Liver (tissue), 9 donors: ENCODE results near the gene TET3. TPM values are rescaled to one million over a fixed set of nuclear protein-coding genes. Genes with fewer than 3 reads are reported as not detected.

ENCODE experiments used
- DNase-seq: peaks from one replicate; pipeline ENCODE4 v3.0.0-alpha.2; 2017; ENCODE audit warnings: low spot score
- H3K27ac ChIP-seq, 2 donors: one replicate each; pipeline ENCODE4 v1.7.0; 2013; ENCODE audit warnings: inconsistent platforms in 2 of 2, low read length in 2 of 2, control low read depth in 1 of 2, low read depth in 1 of 2, mild to moderate bottlenecking in 1 of 2
- H3K27me3 ChIP-seq, 4 donors: one replicate each; pipeline versions ENCODE4 v1.6.1 to v1.7.0; 2013; ENCODE audit warnings: low read length in 3 of 4, inconsistent platforms in 1 of 4, mild to moderate bottlenecking in 1 of 4, moderate library complexity in 1 of 4; ENCODE audit not compliant: control insufficient read depth in 4 of 4, insufficient read depth in 4 of 4
- H3K36me3 ChIP-seq, 4 donors: one replicate each; pipeline versions ENCODE4 v1.6.1 to v1.7.0; 2013; ENCODE audit warnings: low read length in 3 of 4, mild to moderate bottlenecking in 3 of 4, low read depth in 1 of 4, moderate library complexity in 1 of 4; ENCODE audit not compliant: control insufficient read depth in 4 of 4, insufficient read depth in 3 of 4
- H3K4me1 ChIP-seq, 4 donors: one replicate each; pipeline versions ENCODE4 v1.6.1 to v1.7.0; 2013; ENCODE audit warnings: low read length in 3 of 4, mild to moderate bottlenecking in 3 of 4, moderate library complexity in 1 of 4; ENCODE audit not compliant: control insufficient read depth in 4 of 4, insufficient read depth in 4 of 4
- H3K4me3 ChIP-seq, 3 donors: one replicate each; pipeline versions ENCODE4 v1.6.1 to v1.7.0; 2013; ENCODE audit warnings: low read length in 3 of 3, control low read depth in 1 of 3, low read depth in 1 of 3, mild to moderate bottlenecking in 1 of 3
- H3K9ac ChIP-seq, 2 donors: one replicate each; pipeline ENCODE4 v1.7.0; 2013; ENCODE audit warnings: low read length in 2 of 2, mild to moderate bottlenecking in 2 of 2, moderate library complexity in 2 of 2, control low read depth in 1 of 2, low read depth in 1 of 2
- H3K9me3 ChIP-seq, 4 donors: one replicate each; pipeline versions ENCODE4 v1.6.1 to v1.7.0; 2013; ENCODE audit warnings: low read length in 3 of 4; ENCODE audit not compliant: control insufficient read depth in 4 of 4
- ATF3 ChIP-seq: IDR thresholded peaks from 2 replicates; pipeline ENCODE4 v1.6.1; 2016; ENCODE audit warnings: antibody characterized with exemption
- EGR1 ChIP-seq, 2 donors: IDR thresholded peaks; 2 replicates each; pipeline ENCODE4 v1.6.1; 2016 to 2018; ENCODE audit warnings: antibody characterized with exemption in 2 of 2, low read depth in 2 of 2
- FOXA1 ChIP-seq: IDR thresholded peaks from 2 replicates; pipeline ENCODE4 v1.6.1; 2016; ENCODE audit warnings: antibody characterized with exemption
- FOXA2 ChIP-seq: IDR thresholded peaks from 2 replicates; pipeline ENCODE4 v1.6.1; 2016; ENCODE audit warnings: antibody characterized with exemption
- GABPA ChIP-seq, 2 donors: IDR thresholded peaks in 1 of 2; conservative IDR thresholded peaks in 1 of 2; 2 replicates each; pipeline ENCODE4 v1.6.1; 2016; ENCODE audit warnings: antibody characterized with exemption in 2 of 2, mild to moderate bottlenecking in 1 of 2, moderate library complexity in 1 of 2
- HNF4A ChIP-seq, 2 donors: conservative IDR thresholded peaks; 2 replicates each; pipeline ENCODE4 v1.6.1; 2016; ENCODE audit warnings: antibody characterized with exemption in 2 of 2, mild to moderate bottlenecking in 2 of 2
- MAX ChIP-seq: IDR thresholded peaks from 2 replicates; pipeline ENCODE4 v1.6.1; 2016; ENCODE audit warnings: antibody characterized with exemption
- RAD21 ChIP-seq, 2 donors: IDR thresholded peaks; 2 replicates each; pipeline ENCODE4 v1.6.1; 2016; ENCODE audit warnings: antibody characterized with exemption in 2 of 2, mild to moderate bottlenecking in 2 of 2
- RXRA ChIP-seq, 2 donors: IDR thresholded peaks; 2 replicates each; pipeline ENCODE4 v1.6.1; 2017 to 2018; ENCODE audit warnings: antibody characterized with exemption in 2 of 2, mild to moderate bottlenecking in 1 of 2
- SP1 ChIP-seq: IDR thresholded peaks from 2 replicates; pipeline ENCODE4 v1.6.1; 2018; ENCODE audit warnings: antibody characterized with exemption, mild to moderate bottlenecking
- TAF1 ChIP-seq: conservative IDR thresholded peaks from 2 replicates; pipeline ENCODE4 v1.6.1; 2016; ENCODE audit warnings: antibody characterized with exemption, mild to moderate bottlenecking
- YY1 ChIP-seq: IDR thresholded peaks from 2 replicates; pipeline ENCODE4 v1.6.1; 2016; ENCODE audit warnings: antibody characterized with exemption, mild to moderate bottlenecking
- WGBS: extraction: QIAGEN DNeasy Blood & Tissue Kit; methylation state at CpG from one replicate; pipeline ENCODE4 v1.1.7; 2013; 5-methylcytosine and 5-hydroxymethylcytosine counted together
- polyA plus RNA-seq, 2 donors: library from polyadenylated mRNA; stranded (reverse) in 1 of 2; unstranded in 1 of 2; fragments of 200-250 nt in 1 of 2; fragments of >200 nt in 1 of 2; fragmentation: Nextera tagmentation in 1 of 2; extraction: Ambion mirVana in 1 of 2; gene quantifications; one replicate each; pipeline versions ENCODE4 v1.2.1 to v1.2.3, GENCODE V29; 2013 to 2015
- total RNA-seq, 2 donors: library from RNA; depleted of rRNA; stranded (reverse); fragments of >200 nt; gene quantifications; one replicate each; pipeline ENCODE4 v1.2.3, GENCODE V29; 2014
- TF ChIP-seq, protein P1 (sequence below): IDR thresholded peaks from 2 replicates; pipeline ENCODE4 v1.6.1; 2016; ENCODE audit warnings: antibody characterized with exemption, mild to moderate bottlenecking
- TF ChIP-seq, protein P2 (sequence below): IDR thresholded peaks from 2 replicates; pipeline ENCODE4 v1.6.1; 2016; ENCODE audit warnings: antibody characterized with exemption
- TF ChIP-seq, protein P3 (sequence below): fragments of 150-350 bp; IDR thresholded peaks from 2 replicates; pipeline ENCODE4 v1.5.1; 2017; ENCODE audit warnings: improper control_type of control experiment, low read depth, low read length; ENCODE audit not compliant: missing input control
- donor health status: healthy.
- donor health status: healthy.
- donor health status: healthy.
- donor health status: healthy.
- donor health status: healthy.

Gene TET3
- total and polyA plus RNA-seq, 4 donors = 0.89 to 16.2 (median 3.2) TPM

DNA sequence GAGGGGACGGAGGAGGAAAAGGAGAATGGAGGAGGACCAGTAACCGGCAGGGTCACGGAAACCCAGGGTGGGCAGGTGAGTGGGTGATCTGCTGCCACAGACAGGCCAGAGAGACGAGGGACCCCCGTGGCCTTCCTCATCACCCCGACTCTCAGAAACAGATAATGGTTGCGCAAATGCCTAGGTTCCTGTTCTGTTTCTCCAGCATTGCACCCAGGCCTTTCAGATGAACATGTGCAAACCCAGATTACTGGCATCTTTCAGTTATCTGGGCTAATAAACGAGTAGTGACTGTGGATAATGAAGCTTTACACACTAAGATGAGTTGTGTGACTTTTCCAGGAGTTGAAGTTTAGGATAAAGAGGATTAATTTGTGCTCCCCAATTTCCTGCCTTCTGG is 46.5 kb downstream of the TET3 start:
- Histone ChIP-seq H3K9ac (no peak overlapping the region), H3K27ac (no peak overlapping the region), H3K27me3 (no peaks in the 10 kb centered on the region), H3K9me3 (peaks cover 0 to 1% (median 0%) of the 10 kb centered on the region in 4 donors), H3K4me1 (peaks cover 0 to 7% (median 3%) of the 10 kb centered on the region in 4 donors), H3K36me3 (no peaks in the 10 kb centered on the region), H3K4me3 (no peak overlapping the region)
- no peak for DNase-seq
- TF ChIP-seq, protein P1, sequence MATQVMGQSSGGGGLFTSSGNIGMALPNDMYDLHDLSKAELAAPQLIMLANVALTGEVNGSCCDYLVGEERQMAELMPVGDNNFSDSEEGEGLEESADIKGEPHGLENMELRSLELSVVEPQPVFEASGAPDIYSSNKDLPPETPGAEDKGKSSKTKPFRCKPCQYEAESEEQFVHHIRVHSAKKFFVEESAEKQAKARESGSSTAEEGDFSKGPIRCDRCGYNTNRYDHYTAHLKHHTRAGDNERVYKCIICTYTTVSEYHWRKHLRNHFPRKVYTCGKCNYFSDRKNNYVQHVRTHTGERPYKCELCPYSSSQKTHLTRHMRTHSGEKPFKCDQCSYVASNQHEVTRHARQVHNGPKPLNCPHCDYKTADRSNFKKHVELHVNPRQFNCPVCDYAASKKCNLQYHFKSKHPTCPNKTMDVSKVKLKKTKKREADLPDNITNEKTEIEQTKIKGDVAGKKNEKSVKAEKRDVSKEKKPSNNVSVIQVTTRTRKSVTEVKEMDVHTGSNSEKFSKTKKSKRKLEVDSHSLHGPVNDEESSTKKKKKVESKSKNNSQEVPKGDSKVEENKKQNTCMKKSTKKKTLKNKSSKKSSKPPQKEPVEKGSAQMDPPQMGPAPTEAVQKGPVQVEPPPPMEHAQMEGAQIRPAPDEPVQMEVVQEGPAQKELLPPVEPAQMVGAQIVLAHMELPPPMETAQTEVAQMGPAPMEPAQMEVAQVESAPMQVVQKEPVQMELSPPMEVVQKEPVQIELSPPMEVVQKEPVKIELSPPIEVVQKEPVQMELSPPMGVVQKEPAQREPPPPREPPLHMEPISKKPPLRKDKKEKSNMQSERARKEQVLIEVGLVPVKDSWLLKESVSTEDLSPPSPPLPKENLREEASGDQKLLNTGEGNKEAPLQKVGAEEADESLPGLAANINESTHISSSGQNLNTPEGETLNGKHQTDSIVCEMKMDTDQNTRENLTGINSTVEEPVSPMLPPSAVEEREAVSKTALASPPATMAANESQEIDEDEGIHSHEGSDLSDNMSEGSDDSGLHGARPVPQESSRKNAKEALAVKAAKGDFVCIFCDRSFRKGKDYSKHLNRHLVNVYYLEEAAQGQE = no peak
- no peak for TF ChIP-seq SP1
- TF ChIP-seq, protein P2, sequence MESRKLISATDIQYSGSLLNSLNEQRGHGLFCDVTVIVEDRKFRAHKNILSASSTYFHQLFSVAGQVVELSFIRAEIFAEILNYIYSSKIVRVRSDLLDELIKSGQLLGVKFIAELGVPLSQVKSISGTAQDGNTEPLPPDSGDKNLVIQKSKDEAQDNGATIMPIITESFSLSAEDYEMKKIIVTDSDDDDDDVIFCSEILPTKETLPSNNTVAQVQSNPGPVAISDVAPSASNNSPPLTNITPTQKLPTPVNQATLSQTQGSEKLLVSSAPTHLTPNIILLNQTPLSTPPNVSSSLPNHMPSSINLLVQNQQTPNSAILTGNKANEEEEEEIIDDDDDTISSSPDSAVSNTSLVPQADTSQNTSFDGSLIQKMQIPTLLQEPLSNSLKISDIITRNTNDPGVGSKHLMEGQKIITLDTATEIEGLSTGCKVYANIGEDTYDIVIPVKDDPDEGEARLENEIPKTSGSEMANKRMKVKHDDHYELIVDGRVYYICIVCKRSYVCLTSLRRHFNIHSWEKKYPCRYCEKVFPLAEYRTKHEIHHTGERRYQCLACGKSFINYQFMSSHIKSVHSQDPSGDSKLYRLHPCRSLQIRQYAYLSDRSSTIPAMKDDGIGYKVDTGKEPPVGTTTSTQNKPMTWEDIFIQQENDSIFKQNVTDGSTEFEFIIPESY = no peak
- no peak for TF ChIP-seq ATF3
- TF ChIP-seq, protein P3, sequence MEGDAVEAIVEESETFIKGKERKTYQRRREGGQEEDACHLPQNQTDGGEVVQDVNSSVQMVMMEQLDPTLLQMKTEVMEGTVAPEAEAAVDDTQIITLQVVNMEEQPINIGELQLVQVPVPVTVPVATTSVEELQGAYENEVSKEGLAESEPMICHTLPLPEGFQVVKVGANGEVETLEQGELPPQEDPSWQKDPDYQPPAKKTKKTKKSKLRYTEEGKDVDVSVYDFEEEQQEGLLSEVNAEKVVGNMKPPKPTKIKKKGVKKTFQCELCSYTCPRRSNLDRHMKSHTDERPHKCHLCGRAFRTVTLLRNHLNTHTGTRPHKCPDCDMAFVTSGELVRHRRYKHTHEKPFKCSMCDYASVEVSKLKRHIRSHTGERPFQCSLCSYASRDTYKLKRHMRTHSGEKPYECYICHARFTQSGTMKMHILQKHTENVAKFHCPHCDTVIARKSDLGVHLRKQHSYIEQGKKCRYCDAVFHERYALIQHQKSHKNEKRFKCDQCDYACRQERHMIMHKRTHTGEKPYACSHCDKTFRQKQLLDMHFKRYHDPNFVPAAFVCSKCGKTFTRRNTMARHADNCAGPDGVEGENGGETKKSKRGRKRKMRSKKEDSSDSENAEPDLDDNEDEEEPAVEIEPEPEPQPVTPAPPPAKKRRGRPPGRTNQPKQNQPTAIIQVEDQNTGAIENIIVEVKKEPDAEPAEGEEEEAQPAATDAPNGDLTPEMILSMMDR = no peak
- no peak for TF ChIP-seq RAD21 (IDR thresholded peaks at IDR 0.05)
- TF ChIP-seq HNF4A (conservative IDR thresholded peaks at IDR 0.05) = no peak
- TF ChIP-seq RXRA (IDR thresholded peaks at IDR 0.05) = no peak
- no peak for TF ChIP-seq YY1
- TF ChIP-seq EGR1 (IDR thresholded peaks at IDR 0.05; ENCODE audit: low read depth in 2 of 2) = no peak
- no peak for TF ChIP-seq FOXA1
- 87% methylated on average over 8 of the region's 8 CpGs for WGBS

GRCh38 chr2:74031959-74032287 is 47.2 kb downstream of the TET3 start:
- Histone ChIP-seq H3K27ac (no peak overlapping the region), H3K27me3 (no peaks in the 10 kb centered on the region), H3K9me3 (peaks cover 0 to 1% (median 0%) of the 10 kb centered on the region in 4 donors), H3K9ac (no peak overlapping the region), H3K4me3 (no peak overlapping the region), H3K36me3 (no peaks in the 10 kb centered on the region), H3K4me1 (peaks cover 0 to 7% (median 2%) of the 10 kb centered on the region in 4 donors)
- DNase-seq = no peak
- TF ChIP-seq, protein P3 = no peak
- TF ChIP-seq MAX (no peak), GABPA (IDR thresholded peaks at IDR 0.05 in 1 of 2, conservative IDR thresholded peaks at IDR 0.05 in 1 of 2) (no peak), SP1 (no peak), EGR1 (IDR thresholded peaks at IDR 0.05; ENCODE audit: low read depth in 2 of 2) (no peak), FOXA2 (no peak), TAF1 (no peak)
- 80% methylated on average over 2 of the region's 2 CpGs for WGBS
